ENCODE measurements around the gene BANF1. TPM values are rescaled to one million over a fixed set of nuclear protein-coding genes. Genes with fewer than 3 reads are reported as not detected.

The BANF1 gene
- total and polyA plus RNA-seq, 2 of the 13 experiments (the other 11 are each of a cell fraction or from before 2014, with no cell fraction given): 40.5 to 86.5 TPM

- TF ChIP-seq ZNF569 (CRISPR knock-in tag; IDR thresholded peaks at IDR 0.05; ENCODE audit: borderline replicate concordance) (no peak), ZBTB1 (CRISPR knock-in tag; IDR thresholded peaks at IDR 0.05; ENCODE audit: borderline replicate concordance) (no peak), SRSF9 (IDR thresholded peaks at IDR 0.05; ENCODE audit: borderline replicate concordance, insufficient read depth, low read depth, low read length, poor library complexity, severe bottlenecking) (no peak), SALL1 (CRISPR knock-in tag; IDR thresholded peaks at IDR 0.05) (no peak), ZNF629 (CRISPR knock-in tag; conservative IDR thresholded peaks at IDR 0.05) (no peak), DNMT3B (CRISPR knock-in tag; conservative IDR thresholded peaks at IDR 0.05) (no peak), EHMT2 (IDR thresholded peaks at IDR 0.05; ENCODE audit: borderline replicate concordance, low read depth, low read length) (no peak), ZFP90 (CRISPR knock-in tag; IDR thresholded peaks at IDR 0.05; ENCODE audit: borderline replicate concordance) (no peak), ZNF704 (CRISPR knock-in tag; IDR thresholded peaks at IDR 0.05; ENCODE audit: borderline replicate concordance) (no peak), ZNF180 (CRISPR knock-in tag; IDR thresholded peaks at IDR 0.05; ENCODE audit: borderline replicate concordance, low read depth) (no peak), MTERF4 (CRISPR knock-in tag; IDR thresholded peaks at IDR 0.05) (no peak), CHD4 (IDR thresholded peaks at IDR 0.05; ENCODE audit: borderline replicate concordance, low read length) (no peak), DRAP1 (CRISPR knock-in tag; IDR thresholded peaks at IDR 0.05) (no peak), MATR3 (CRISPR knock-in tag; IDR thresholded peaks at IDR 0.05) (no peak), ZFYVE20 (CRISPR knock-in tag; IDR thresholded peaks at IDR 0.05; ENCODE audit: borderline replicate concordance, low read depth) (no peak), SNAPC5 (CRISPR knock-in tag; IDR thresholded peaks at IDR 0.05; ENCODE audit: borderline replicate concordance) (no peak), ARNT2 (CRISPR knock-in tag; IDR thresholded peaks at IDR 0.05; ENCODE audit: low read depth) (0 out of 2 replicates have a peak, but pooled peaks have one; percentile 41), ZNF251 (CRISPR knock-in tag; IDR thresholded peaks at IDR 0.05) (no peak), ZNF598 (CRISPR knock-in tag; IDR thresholded peaks at IDR 0.05; ENCODE audit: borderline replicate concordance) (no peak), SMC3 (IDR thresholded peaks at IDR 0.05; ENCODE audit: low read length) (peak; percentile 16; the same call in 1 of the 2 replicates), ZNF891 (CRISPR knock-in tag; IDR thresholded peaks at IDR 0.05) (no peak), WIZ (CRISPR knock-in tag; IDR thresholded peaks at IDR 0.05) (no peak), ZNF468 (CRISPR knock-in tag; IDR thresholded peaks at IDR 0.05) (no peak), ATF2 (CRISPR knock-in tag; IDR thresholded peaks at IDR 0.05) (no peak), SRSF1 (optimal IDR thresholded peaks at IDR 0.05; ENCODE audit: low read depth, low read length) (no peak), MTF2 (CRISPR knock-in tag; IDR thresholded peaks at IDR 0.05; ENCODE audit: borderline replicate concordance) (no peak), KAT2B (IDR thresholded peaks at IDR 0.05; ENCODE audit: borderline replicate concordance, low read depth, low read length) (no peak)
Measured at GRCh38 chr11:66045177-66045639, 42.9 kb downstream of the BANF1 start (continued).

All from HepG2 (cell line).